IPS-15b (cell line): ENCODE data around the gene KCTD4.

Source experiments
- H3K27me3 ChIP-seq: one replicate; pipeline ENCODE4 v1.6.1; 2013; ENCODE audit warnings: low read length; ENCODE audit not compliant: control insufficient read depth, insufficient read depth
- H3K36me3 ChIP-seq: one replicate; pipeline ENCODE4 v1.6.1; 2013; ENCODE audit warnings: low read length; ENCODE audit not compliant: control insufficient read depth, insufficient read depth
- H3K4me1 ChIP-seq: one replicate; pipeline ENCODE4 v1.6.1; 2013; ENCODE audit warnings: mild to moderate bottlenecking, low read length; ENCODE audit not compliant: control insufficient read depth, insufficient read depth
- H3K4me3 ChIP-seq: one replicate; pipeline ENCODE4 v1.5.1; 2013; ENCODE audit warnings: low read depth, low read length
- H3K9ac ChIP-seq: one replicate; pipeline ENCODE4 v1.6.1; 2013; ENCODE audit warnings: low read depth, mild to moderate bottlenecking, low read length
- H3K9me3 ChIP-seq: one replicate; pipeline ENCODE4 v1.6.1; 2013; ENCODE audit warnings: mild to moderate bottlenecking, low read length; ENCODE audit not compliant: control insufficient read depth, insufficient read depth

The KCTD4 gene

DNA sequence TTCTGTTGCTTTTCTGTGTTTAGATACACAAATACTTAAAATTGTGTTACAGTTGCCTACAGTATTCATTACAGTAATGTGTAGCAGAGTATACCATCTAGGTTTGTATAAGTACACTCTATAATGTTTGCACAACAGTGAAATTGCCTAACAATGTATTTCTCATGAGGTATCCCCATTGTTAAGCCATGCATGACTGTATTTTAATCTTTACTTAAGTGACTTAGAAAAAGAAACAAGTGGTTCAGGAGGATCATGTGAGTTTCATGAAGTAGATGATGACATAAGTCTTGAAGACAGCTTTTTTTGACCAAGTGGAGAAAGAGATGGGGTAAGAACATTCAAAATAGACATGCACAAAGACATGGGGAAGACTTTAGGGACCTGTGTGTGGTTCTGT lies 8.4 kb upstream of the KCTD4 start:
- no peak overlapping the region for H3K9ac ChIP-seq
- H3K36me3 ChIP-seq, result peaks cover 5% of the 10 kb centered on the region

DNA sequence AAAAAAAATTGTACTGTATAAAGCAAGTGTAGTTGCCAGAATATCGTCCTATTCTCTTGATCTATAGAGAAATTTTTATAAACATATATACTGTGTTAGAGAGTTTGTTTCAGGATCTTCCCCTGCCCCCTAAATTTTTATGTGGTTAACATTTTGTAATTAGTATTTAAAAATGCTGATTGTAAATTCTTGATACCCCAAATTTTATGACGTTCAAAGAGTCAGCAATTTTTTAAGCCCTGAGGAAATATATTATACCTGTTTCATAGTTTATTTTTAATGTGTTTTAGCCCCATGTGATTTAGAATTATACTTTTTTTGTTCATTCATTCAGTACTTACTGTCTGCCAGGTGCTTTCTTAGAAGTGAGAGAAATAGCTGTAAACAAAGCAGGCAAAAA lies 7.3 kb upstream of the KCTD4 start:
- Histone ChIP-seq H3K36me3 (peaks cover 3% of the 10 kb centered on the region), H3K9ac (no peak overlapping the region)

More for the DNA sequence above, 8.4 kb upstream of the KCTD4 start:
- H3K9me3 ChIP-seq, result no peaks in the 10 kb centered on the region
- H3K4me3 ChIP-seq, result no peak overlapping the region
- H3K4me1 ChIP-seq, result no peaks in the 10 kb centered on the region
- no peaks in the 10 kb centered on the region for H3K27me3 ChIP-seq

DNA sequence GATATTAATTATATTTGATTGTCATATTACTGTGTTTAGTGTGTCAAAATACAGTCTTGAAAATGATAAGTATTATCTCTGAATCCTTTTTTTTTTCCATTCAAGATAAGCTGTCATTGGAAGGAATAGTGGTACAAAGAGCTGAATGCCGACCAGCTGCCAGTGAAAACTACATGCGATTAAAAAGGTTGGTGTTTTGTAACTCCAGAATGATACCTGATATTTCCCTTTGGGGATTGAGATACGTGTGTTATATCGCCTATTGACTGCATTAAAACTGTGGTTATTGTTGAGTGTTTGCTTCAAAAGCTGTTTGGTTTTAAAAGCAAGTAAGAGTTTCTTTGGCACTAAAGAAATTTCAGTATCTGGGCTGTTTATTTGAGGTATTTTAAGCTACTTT lies 6.5 kb upstream of the KCTD4 start:
- peaks cover 2% of the 10 kb centered on the region for H3K36me3 ChIP-seq
- no peak overlapping the region for H3K9ac ChIP-seq
- no peaks in the 10 kb centered on the region for H3K9me3 ChIP-seq
- no peaks in the 10 kb centered on the region for H3K27me3 ChIP-seq
- no peaks in the 10 kb centered on the region for H3K4me1 ChIP-seq
- H3K4me3 ChIP-seq, result no peak overlapping the region

More for the DNA sequence above, 7.3 kb upstream of the KCTD4 start:
- no peaks in the 10 kb centered on the region for H3K9me3 ChIP-seq
- no peak overlapping the region for H3K4me3 ChIP-seq
- no peaks in the 10 kb centered on the region for H3K4me1 ChIP-seq
- no peaks in the 10 kb centered on the region for H3K27me3 ChIP-seq

DNA sequence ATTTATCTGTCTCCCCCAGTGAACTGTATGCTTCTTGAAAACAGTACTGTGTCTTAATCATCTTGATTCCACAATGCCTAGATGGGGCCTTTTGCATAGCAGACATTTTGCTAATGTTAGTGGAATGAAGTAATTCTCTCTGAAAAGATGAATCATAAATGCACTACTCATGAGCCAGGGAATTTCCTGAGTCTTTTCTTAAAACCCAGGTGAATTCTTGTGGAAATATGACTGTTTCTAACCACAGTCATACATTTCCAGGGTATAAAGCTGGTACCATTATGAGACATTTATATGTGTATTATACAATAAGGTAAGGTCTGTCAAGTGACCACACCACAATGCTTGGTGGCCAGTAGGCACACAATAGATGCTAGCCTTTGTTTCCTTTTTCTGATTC lies 5.5 kb upstream of the KCTD4 start:
- peaks cover 2% of the 10 kb centered on the region for H3K36me3 ChIP-seq
- H3K4me1 ChIP-seq, result no peaks in the 10 kb centered on the region
- no peaks in the 10 kb centered on the region for H3K27me3 ChIP-seq
- H3K9ac ChIP-seq, result no peak overlapping the region
- no peak overlapping the region for H3K4me3 ChIP-seq
- no peaks in the 10 kb centered on the region for H3K9me3 ChIP-seq

DNA sequence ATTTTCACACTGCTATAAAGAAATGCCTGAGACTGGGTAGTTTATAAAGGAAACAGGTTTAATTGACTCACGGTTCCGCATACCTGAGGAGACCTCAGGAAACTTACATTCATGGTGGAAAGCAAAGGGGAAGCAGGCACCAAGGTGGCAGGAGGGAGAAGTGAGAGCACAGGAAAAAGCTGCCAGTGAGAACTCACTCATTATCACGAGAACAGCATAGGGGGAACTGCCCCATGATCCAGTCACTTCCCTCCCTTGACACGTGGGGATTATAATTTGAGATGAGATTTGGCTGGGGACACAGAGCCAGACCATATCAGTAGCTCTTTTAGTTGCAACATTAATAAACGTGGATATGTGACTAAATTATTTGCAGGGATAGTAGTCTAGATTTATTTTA lies 4.3 kb upstream of the KCTD4 start:
- peaks cover 2% of the 10 kb centered on the region for H3K36me3 ChIP-seq
- H3K4me3 ChIP-seq, result no peak overlapping the region
- H3K27me3 ChIP-seq, result no peaks in the 10 kb centered on the region
- no peak overlapping the region for H3K9ac ChIP-seq
- no peaks in the 10 kb centered on the region for H3K9me3 ChIP-seq
- no peaks in the 10 kb centered on the region for H3K4me1 ChIP-seq

DNA sequence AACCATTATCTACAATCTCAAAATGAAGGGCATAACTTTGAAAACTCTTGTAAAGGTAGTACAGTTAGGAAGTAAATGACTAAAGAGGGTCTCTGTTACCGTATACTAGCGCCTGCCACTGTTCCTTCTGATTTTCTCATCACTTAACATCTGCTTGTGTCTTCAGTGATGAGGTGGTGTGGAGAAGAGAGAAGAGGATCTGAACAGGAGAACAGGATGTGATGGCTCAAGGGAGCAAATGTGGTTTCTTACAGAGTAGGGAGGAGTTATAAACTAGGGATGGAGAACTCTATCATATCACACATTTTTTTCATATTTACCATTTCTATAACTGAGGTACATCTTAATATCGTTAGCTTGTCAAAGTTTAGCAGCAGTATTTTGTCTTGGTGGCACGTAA lies 1.1 kb downstream of the KCTD4 start:
- Histone ChIP-seq H3K4me1 (no peaks in the 10 kb centered on the region), H3K4me3 (no peak overlapping the region), H3K9ac (no peak overlapping the region), H3K27me3 (no peaks in the 10 kb centered on the region), H3K9me3 (no peaks in the 10 kb centered on the region), H3K36me3 (no peaks in the 10 kb centered on the region)

DNA sequence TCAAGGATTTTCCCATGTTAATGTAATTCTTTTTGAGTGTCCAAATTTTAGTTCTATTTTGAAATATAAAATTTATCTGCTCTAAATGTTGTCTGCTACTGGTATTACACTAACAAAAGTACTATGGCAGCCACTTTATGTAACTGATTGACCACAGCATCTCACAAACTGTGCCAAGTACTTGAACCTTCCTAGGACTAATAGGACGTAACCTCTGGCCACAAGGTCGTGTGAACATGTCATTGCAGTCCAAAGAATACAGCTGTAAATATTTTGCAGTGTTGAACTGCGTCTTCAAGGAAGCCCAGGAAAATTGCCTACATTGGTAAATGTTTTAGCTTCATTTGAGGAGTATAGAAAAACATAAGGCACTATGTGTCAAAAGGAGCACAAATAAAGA lies 1.9 kb downstream of the KCTD4 start:
- Histone ChIP-seq H3K4me3 (no peak overlapping the region), H3K27me3 (no peaks in the 10 kb centered on the region), H3K36me3 (no peaks in the 10 kb centered on the region), H3K9me3 (no peaks in the 10 kb centered on the region), H3K4me1 (no peaks in the 10 kb centered on the region), H3K9ac (no peak overlapping the region)

DNA sequence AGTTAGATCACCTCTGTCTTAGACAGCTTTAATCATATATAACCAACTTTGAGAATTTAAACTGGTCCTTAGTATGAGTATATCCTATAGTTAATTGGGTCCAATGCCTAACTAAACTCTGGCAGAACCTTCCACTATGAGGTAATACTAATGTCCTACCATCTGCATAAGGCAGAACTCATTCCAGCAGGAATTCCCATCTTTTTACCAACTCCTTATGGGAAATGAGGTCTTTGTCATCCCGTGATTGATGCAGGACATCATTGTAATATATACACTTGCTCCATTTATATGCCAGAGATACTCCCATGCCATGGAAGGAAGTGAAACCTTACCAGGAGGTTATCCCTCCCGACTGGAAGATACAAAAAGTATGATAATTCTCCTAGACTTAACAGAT lies 2.8 kb downstream of the KCTD4 start:
- H3K4me1 ChIP-seq, result no peaks in the 10 kb centered on the region

DNA sequence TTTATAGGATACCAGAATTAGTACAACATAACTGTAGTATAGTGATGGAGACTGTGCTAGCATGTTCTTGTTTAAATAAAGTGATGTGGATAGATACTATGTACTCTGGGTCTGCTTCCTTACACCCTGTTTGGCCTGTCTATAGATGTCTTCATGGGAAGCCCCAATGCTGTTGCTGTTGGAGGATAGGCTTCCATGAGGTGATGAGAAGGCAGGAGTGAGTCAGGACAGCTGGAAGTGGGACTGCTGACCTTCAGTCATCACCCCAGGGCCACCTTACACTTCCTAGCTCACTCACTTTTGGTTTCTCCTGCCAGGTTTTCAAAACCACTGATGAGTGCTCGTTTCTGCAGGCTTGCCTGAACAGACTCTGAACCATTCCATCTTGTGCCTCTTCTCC lies 4.2 kb downstream of the KCTD4 start:
- H3K27me3 ChIP-seq, result no peaks in the 10 kb centered on the region
- no peak overlapping the region for H3K4me3 ChIP-seq
- H3K4me1 ChIP-seq, result no peaks in the 10 kb centered on the region

More for the DNA sequence above, 2.8 kb downstream of the KCTD4 start:
- H3K9ac ChIP-seq, result no peak overlapping the region
- H3K4me3 ChIP-seq, result no peak overlapping the region
- H3K36me3 ChIP-seq, result no peaks in the 10 kb centered on the region
- no peaks in the 10 kb centered on the region for H3K9me3 ChIP-seq
- no peaks in the 10 kb centered on the region for H3K27me3 ChIP-seq

DNA sequence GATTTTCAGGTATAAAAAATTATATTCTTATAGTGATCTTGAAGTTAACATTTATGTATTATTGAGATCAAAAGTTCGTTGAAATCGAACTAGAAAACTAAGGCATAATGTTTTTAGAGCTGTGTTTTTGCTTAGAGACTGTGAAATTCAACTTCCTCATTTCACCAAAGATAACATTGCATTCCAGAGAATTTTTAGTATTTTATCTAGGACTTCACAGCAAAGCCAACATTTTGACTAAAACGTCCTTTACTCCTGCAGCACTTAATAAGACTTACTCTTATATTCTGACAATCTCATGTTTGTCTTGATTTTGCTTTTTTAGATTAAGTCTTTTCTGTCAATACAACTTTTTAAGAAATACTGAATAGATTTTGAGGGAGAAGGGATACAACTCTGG lies 4.7 kb downstream of the KCTD4 start:
- H3K36me3 ChIP-seq, result no peaks in the 10 kb centered on the region
- no peaks in the 10 kb centered on the region for H3K27me3 ChIP-seq
- no peaks in the 10 kb centered on the region for H3K4me1 ChIP-seq
- H3K9me3 ChIP-seq, result no peaks in the 10 kb centered on the region
- H3K9ac ChIP-seq, result no peak overlapping the region
- no peak overlapping the region for H3K4me3 ChIP-seq

More for the DNA sequence above, 4.2 kb downstream of the KCTD4 start:
- Histone ChIP-seq H3K36me3 (no peaks in the 10 kb centered on the region), H3K9me3 (no peaks in the 10 kb centered on the region), H3K9ac (no peak overlapping the region)

DNA sequence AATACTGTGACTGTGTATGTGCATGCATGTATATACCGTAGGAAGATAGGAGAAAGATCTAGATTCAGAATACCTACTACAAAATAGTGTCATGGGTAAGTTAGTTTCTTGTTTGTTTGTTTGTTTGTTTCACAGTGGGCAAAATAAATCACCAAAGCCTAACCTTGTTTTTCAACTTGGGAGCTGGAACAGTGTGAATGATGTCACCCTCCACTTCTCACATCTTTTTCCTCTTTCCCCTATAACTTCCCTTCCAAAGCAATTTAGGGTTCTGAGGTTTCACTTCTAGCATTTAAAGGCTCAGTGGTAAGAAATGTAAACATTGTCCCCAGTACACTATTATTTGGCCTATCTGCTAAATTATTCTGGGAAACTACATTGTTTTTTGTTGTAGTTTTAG lies 5.4 kb downstream of the KCTD4 start:
- Histone ChIP-seq H3K27me3 (no peaks in the 10 kb centered on the region), H3K9ac (no peak overlapping the region)

DNA sequence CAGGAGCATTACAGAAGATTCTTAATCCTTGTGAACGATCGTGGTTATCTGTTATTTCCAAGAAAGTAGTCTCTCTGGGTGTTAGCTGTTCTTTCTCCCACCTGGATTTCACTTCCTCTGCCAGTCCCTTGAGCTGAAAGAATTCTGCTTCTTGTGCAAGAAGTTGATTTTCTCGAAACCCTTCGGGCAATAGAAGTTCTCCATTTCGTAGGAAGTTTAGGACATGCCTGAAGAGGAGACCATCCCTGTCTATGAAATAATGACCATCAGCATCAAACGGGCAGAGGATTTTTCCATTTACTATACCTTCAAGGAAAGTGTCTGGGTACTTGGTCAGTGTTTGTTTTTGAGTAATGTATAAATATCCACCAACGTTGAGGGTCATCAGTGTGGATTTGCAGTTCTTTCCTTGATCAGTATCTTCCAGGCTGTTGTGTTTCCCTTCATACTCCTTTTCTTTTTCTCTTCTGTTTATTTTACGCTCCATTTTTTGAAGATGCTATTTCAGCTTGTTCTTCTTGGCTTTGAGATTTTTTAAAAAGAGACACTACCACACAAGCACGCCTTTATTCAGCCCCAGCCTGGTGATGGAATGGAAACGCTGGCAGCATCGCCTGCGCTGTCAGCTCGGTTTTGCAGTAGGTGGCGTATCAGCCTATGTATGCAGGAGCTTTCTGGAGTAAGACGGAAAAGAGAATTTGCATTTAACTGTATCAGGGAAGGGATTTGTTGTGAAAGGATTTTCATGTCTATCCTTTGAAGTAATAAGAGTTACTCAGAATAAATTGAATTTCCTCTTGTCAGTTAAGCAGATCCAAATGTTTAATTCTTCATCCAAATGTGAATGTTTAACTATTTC lies 6.5 kb downstream of the KCTD4 start:
- H3K4me3 ChIP-seq, result no peak overlapping the region
- no peaks in the 10 kb centered on the region for H3K4me1 ChIP-seq
- no peaks in the 10 kb centered on the region for H3K36me3 ChIP-seq

More for the DNA sequence above, 5.4 kb downstream of the KCTD4 start:
- Histone ChIP-seq H3K9me3 (no peaks in the 10 kb centered on the region), H3K4me3 (no peak overlapping the region), H3K4me1 (no peaks in the 10 kb centered on the region), H3K36me3 (no peaks in the 10 kb centered on the region)

More for the DNA sequence above, 6.5 kb downstream of the KCTD4 start:
- no peak overlapping the region for H3K9ac ChIP-seq
- H3K27me3 ChIP-seq, result no peaks in the 10 kb centered on the region
- H3K9me3 ChIP-seq, result no peaks in the 10 kb centered on the region
